ENCODE measurements around the gene SRBD1.

SRBD1 gene

DNA sequence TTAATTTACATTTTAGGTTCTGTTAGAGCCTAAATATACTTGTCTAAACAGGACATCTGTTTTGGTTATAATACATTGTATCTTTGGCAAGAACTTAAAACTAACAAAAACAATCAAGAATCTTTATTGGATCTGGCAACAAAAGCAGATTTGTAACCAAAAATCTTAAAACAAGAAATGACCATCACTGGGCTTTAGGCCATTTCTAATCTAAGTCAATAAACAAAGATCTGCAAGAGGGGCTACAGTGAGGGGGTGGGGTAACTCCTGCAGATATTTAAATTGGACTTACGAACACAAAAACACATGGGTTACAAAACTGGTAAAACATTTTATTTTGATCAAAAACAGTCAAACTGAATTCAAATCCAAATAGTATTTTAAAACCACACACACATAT is 77.3 kb downstream of the SRBD1 start:
- no peaks in the 10 kb centered on the region for H3K36me3 ChIP-seq (ENCODE audit: control insufficient read depth, low read depth, low read length)
- no peak overlapping the region for H3K4me3 ChIP-seq (ENCODE audit: low read length)
- no peaks in the 10 kb centered on the region for H3K9me3 ChIP-seq (ENCODE audit: control insufficient read depth, low read depth, low read length)
- no peak overlapping the region for H3K9ac ChIP-seq (ENCODE audit: low read length)
- no peaks in the 10 kb centered on the region for H3K27me3 ChIP-seq (ENCODE audit: control insufficient read depth, insufficient read depth, low read length)
- H3K27ac ChIP-seq (ENCODE audit: low read length) = no peak overlapping the region
- no peaks in the 10 kb centered on the region for H3K4me1 ChIP-seq (ENCODE audit: control insufficient read depth, low read depth, low read length)

DNA sequence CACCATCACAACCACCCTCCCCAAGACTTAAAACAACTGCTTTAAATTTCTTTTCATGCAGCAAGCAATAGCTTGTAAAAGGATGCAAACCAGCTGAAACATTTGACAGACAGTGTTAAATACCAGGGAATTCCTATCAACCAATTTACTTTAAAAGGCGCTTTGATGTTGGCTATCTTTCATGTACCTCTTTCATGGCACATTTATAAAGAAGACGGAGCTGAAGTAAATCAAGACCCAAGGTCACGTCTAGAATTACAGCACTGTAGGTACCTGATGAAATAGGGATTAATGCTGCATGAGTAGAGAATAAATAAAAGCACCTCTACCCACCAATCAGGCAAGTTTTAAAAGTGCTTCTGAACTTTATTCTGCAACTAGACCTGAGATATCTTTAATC is 78.9 kb downstream of the SRBD1 start:
- H3K4me1 ChIP-seq (ENCODE audit: control insufficient read depth, low read depth, low read length) = no peaks in the 10 kb centered on the region
- H3K27ac ChIP-seq (ENCODE audit: low read length) = no peak overlapping the region
- H3K9me3 ChIP-seq (ENCODE audit: control insufficient read depth, low read depth, low read length) = no peaks in the 10 kb centered on the region
- no peaks in the 10 kb centered on the region for H3K27me3 ChIP-seq (ENCODE audit: control insufficient read depth, insufficient read depth, low read length)
- no peak overlapping the region for H3K9ac ChIP-seq (ENCODE audit: low read length)
- H3K36me3 ChIP-seq (ENCODE audit: control insufficient read depth, low read depth, low read length) = no peaks in the 10 kb centered on the region
- no peak overlapping the region for H3K4me3 ChIP-seq (ENCODE audit: low read length)

DNA sequence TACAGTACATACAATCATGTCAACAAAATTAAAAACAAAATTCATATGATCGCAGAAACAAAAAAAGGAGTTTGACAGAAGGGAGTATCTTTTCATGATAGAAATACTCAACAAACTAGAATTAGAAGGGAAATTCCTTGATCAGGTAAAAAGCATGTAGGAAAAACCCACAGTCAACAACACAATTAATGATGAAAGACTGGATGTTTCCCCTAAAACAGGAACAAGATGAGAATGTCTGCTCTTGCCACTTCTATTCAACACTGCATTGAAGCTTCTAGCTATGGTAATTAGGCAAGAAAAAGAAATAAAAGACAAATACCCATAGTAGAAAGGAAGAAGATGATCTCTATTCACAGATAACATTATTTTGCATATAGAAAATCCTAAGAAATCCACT is 87.1 kb downstream of the SRBD1 start:
- H3K4me3 ChIP-seq (ENCODE audit: low read length) = no peak overlapping the region
- peaks cover 2% of the 10 kb centered on the region for H3K36me3 ChIP-seq (ENCODE audit: control insufficient read depth, low read depth, low read length)
- no peak overlapping the region for H3K27ac ChIP-seq (ENCODE audit: low read length)
- H3K27me3 ChIP-seq (ENCODE audit: control insufficient read depth, insufficient read depth, low read length) = no peaks in the 10 kb centered on the region
- no peaks in the 10 kb centered on the region for H3K9me3 ChIP-seq (ENCODE audit: control insufficient read depth, low read depth, low read length)
- H3K4me1 ChIP-seq (ENCODE audit: control insufficient read depth, low read depth, low read length) = no peaks in the 10 kb centered on the region
- no peak overlapping the region for H3K9ac ChIP-seq (ENCODE audit: low read length)

DNA sequence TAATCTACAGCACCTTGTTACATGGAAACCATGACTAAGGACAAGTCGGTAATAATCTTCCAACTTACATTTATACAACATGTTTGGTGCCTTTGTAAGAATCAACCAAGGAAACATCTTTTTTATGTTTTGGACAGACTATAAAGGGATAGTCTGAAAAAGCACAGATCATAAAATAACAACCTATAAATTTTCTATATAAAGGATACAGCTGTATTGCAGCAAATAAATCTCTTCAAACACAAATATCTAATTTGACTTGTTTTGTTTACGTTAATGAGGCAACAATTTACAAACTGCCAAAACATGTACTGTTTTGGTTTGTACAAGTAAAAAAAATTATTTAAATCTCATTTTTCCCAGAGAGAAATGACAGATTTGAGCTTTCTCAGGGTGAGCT is 92.5 kb downstream of the SRBD1 start:
- no peak overlapping the region for H3K27ac ChIP-seq (ENCODE audit: low read length)
- H3K4me1 ChIP-seq (ENCODE audit: control insufficient read depth, low read depth, low read length) = no peaks in the 10 kb centered on the region
- H3K4me3 ChIP-seq (ENCODE audit: low read length) = no peak overlapping the region
- H3K27me3 ChIP-seq (ENCODE audit: control insufficient read depth, insufficient read depth, low read length) = no peaks in the 10 kb centered on the region
- no peaks in the 10 kb centered on the region for H3K9me3 ChIP-seq (ENCODE audit: control insufficient read depth, low read depth, low read length)
- H3K36me3 ChIP-seq (ENCODE audit: control insufficient read depth, low read depth, low read length) = no peaks in the 10 kb centered on the region
- H3K9ac ChIP-seq (ENCODE audit: low read length) = no peak overlapping the region

DNA sequence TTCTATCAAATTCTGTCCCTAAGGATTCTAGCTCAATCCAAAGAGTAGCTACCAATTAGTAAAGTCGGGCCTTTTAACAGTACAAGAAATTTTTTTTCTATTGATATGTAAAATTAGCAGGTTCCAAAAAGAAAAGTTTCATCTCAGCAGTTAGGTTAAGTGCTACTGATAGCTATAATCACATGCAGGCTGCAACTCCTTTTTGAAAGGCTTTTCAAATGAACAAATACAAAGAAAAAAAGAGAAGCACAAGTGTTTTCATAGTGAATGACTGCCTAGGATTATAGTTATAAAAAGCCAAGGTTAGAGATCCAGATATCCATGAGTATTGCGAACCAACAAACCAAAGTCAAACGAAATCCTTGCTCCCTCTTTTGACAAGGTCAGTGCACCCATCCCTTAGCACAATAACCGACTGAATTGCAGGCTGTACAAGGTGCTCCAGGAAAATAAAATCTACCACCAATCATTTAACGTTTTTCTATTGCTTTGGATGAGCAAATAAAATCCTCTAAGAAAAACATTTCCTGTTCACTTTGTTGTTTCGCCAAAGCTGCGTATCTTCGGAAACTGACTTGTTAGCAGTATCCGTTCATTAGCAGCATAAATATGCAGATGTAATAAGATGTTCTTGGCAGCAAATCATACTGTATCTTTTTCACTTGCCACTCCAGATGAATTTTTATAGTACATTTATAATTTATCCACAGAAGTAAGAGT is 100.2 kb downstream of the SRBD1 start:
- no peaks in the 10 kb centered on the region for H3K9me3 ChIP-seq (ENCODE audit: control insufficient read depth, low read depth, low read length)
- no peak overlapping the region for H3K4me3 ChIP-seq (ENCODE audit: low read length)
- H3K4me1 ChIP-seq (ENCODE audit: control insufficient read depth, low read depth, low read length) = peaks cover 28% of the 10 kb centered on the region
- no peak overlapping the region for H3K27ac ChIP-seq (ENCODE audit: low read length)
- H3K9ac ChIP-seq (ENCODE audit: low read length) = no peak overlapping the region
- no peaks in the 10 kb centered on the region for H3K36me3 ChIP-seq (ENCODE audit: control insufficient read depth, low read depth, low read length)
- H3K27me3 ChIP-seq (ENCODE audit: control insufficient read depth, insufficient read depth, low read length) = no peaks in the 10 kb centered on the region

GRCh38 chr2:45506756-45507155 is 104.3 kb downstream of the SRBD1 start:
- Histone ChIP-seq H3K9ac (ENCODE audit: low read length) (no peak overlapping the region), H3K27ac (ENCODE audit: low read length) (no peak overlapping the region), H3K27me3 (ENCODE audit: control insufficient read depth, insufficient read depth, low read length) (no peaks in the 10 kb centered on the region), H3K4me1 (ENCODE audit: control insufficient read depth, low read depth, low read length) (peaks cover 15% of the 10 kb centered on the region), H3K9me3 (ENCODE audit: control insufficient read depth, low read depth, low read length) (no peaks in the 10 kb centered on the region), H3K4me3 (ENCODE audit: low read length) (no peak overlapping the region), H3K36me3 (ENCODE audit: control insufficient read depth, low read depth, low read length) (no peaks in the 10 kb centered on the region)

GRCh38 chr2:45505138-45505537 is 105.9 kb downstream of the SRBD1 start:
- H3K9ac ChIP-seq (ENCODE audit: low read length) = no peak overlapping the region
- no peaks in the 10 kb centered on the region for H3K27me3 ChIP-seq (ENCODE audit: control insufficient read depth, insufficient read depth, low read length)
- H3K36me3 ChIP-seq (ENCODE audit: control insufficient read depth, low read depth, low read length) = no peaks in the 10 kb centered on the region
- H3K27ac ChIP-seq (ENCODE audit: low read length) = no peak overlapping the region
- no peaks in the 10 kb centered on the region for H3K4me1 ChIP-seq (ENCODE audit: control insufficient read depth, low read depth, low read length)
- H3K9me3 ChIP-seq (ENCODE audit: control insufficient read depth, low read depth, low read length) = peaks cover 3% of the 10 kb centered on the region
- H3K4me3 ChIP-seq (ENCODE audit: low read length) = no peak overlapping the region

GRCh38 chr2:45498661-45499550 is 112.2 kb downstream of the SRBD1 start:
- H3K4me1 ChIP-seq (ENCODE audit: control insufficient read depth, low read depth, low read length) = no peaks in the 10 kb centered on the region
- no peak overlapping the region for H3K4me3 ChIP-seq (ENCODE audit: low read length)
- H3K27ac ChIP-seq (ENCODE audit: low read length) = no peak overlapping the region
- no peaks in the 10 kb centered on the region for H3K27me3 ChIP-seq (ENCODE audit: control insufficient read depth, insufficient read depth, low read length)
- peaks cover 3% of the 10 kb centered on the region for H3K9me3 ChIP-seq (ENCODE audit: control insufficient read depth, low read depth, low read length)
- no peak overlapping the region for H3K9ac ChIP-seq (ENCODE audit: low read length)
- H3K36me3 ChIP-seq (ENCODE audit: control insufficient read depth, low read depth, low read length) = no peaks in the 10 kb centered on the region

DNA sequence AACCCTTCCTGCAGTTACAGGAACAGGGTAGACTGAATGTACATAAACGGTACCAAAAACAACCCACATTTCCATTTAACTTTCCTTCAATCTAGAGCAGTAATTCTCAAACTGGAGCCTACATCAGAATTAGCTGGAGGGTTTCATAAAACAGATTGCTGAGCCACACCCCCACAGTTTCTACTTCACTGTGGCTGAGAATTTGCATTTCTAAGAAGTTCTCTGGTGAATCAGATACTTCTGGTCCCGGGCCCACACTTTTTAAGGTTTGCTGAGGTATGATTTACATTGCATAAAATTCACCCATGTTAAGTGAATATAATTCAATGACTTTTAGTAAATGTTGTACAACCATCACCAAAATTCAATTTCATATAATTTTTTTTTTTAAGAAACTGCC is 113.7 kb downstream of the SRBD1 start:
- H3K9me3 ChIP-seq (ENCODE audit: control insufficient read depth, low read depth, low read length) = peaks cover 3% of the 10 kb centered on the region
- H3K4me3 ChIP-seq (ENCODE audit: low read length) = no peak overlapping the region
- H3K27me3 ChIP-seq (ENCODE audit: control insufficient read depth, insufficient read depth, low read length) = no peaks in the 10 kb centered on the region
- H3K27ac ChIP-seq (ENCODE audit: low read length) = no peak overlapping the region
- H3K36me3 ChIP-seq (ENCODE audit: control insufficient read depth, low read depth, low read length) = no peaks in the 10 kb centered on the region
- no peak overlapping the region for H3K9ac ChIP-seq (ENCODE audit: low read length)
- H3K4me1 ChIP-seq (ENCODE audit: control insufficient read depth, low read depth, low read length) = no peaks in the 10 kb centered on the region

- H3K27ac ChIP-seq (ENCODE audit: low read length) = no peak overlapping the region
- H3K4me1 ChIP-seq (ENCODE audit: control insufficient read depth, low read depth, low read length) = no peaks in the 10 kb centered on the region
- H3K4me3 ChIP-seq (ENCODE audit: low read length) = no peak overlapping the region
- peaks cover 3% of the 10 kb centered on the region for H3K9me3 ChIP-seq (ENCODE audit: control insufficient read depth, low read depth, low read length)
- no peak overlapping the region for H3K9ac ChIP-seq (ENCODE audit: low read length)
- H3K36me3 ChIP-seq (ENCODE audit: control insufficient read depth, low read depth, low read length) = no peaks in the 10 kb centered on the region
- no peaks in the 10 kb centered on the region for H3K27me3 ChIP-seq (ENCODE audit: control insufficient read depth, insufficient read depth, low read length)
These were observed 114.2 kb downstream of the SRBD1 start for GRCh38 chr2:45496869-45497268.

GRCh38 chr2:45494978-45495293 is 116.1 kb downstream of the SRBD1 start:
- H3K9ac ChIP-seq (ENCODE audit: low read length) = no peak overlapping the region
- H3K4me3 ChIP-seq (ENCODE audit: low read length) = no peak overlapping the region
- no peaks in the 10 kb centered on the region for H3K27me3 ChIP-seq (ENCODE audit: control insufficient read depth, insufficient read depth, low read length)
- no peaks in the 10 kb centered on the region for H3K36me3 ChIP-seq (ENCODE audit: control insufficient read depth, low read depth, low read length)
- no peaks in the 10 kb centered on the region for H3K4me1 ChIP-seq (ENCODE audit: control insufficient read depth, low read depth, low read length)
- no peaks in the 10 kb centered on the region for H3K9me3 ChIP-seq (ENCODE audit: control insufficient read depth, low read depth, low read length)
- no peak overlapping the region for H3K27ac ChIP-seq (ENCODE audit: low read length)
